GM10266 (cell line): ENCODE results near the gene THADA.

Source experiments
- DNase-seq: peaks from one replicate; pipeline ENCODE4 v3.0.0; 2012; ENCODE audit errors: extremely low spot score
- TF ChIP-seq, protein P1 (sequence below): IDR thresholded peaks from 2 replicates; pipeline ENCODE4 v1.5.1; 2012; ENCODE audit warnings: mild to moderate bottlenecking, low read depth; ENCODE audit not compliant: control insufficient read depth, insufficient read depth; ENCODE audit errors: missing control alignments

THADA gene

DNA sequence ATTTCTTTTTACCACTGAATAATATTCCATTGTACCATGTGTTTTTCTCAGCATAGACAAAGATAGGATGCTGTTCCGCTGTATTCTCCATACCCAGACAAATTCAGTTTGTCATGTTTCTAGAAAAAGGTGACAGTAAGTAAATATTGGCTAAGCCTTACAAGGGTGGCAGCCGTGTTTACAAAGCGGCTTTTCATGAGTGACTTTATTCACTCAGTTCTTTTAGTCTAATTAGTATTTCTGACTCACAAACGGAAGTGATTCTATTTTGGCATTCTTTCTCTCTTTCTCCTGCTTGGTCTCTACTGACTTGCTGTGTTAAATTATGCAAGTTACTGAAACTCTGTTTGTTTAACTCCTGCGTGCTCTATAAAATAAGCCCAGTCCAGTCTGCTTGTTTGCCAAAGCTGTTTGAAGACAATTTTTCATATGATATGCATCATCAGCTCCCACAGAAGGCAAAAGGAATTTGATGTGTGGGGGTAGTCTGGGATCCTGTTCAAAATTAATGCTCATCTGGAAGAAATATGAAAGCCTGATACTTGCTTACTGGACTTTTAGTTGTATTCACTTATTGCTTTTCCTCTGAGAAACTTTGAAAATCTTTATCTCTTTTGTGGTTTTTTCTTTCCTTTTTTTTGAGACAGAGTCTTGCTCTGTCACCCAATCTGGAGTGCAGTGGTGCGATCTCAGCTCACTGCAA, 38.9 kb upstream of the THADA start:
- no peak for DNase-seq
- TF ChIP-seq, protein P1, sequence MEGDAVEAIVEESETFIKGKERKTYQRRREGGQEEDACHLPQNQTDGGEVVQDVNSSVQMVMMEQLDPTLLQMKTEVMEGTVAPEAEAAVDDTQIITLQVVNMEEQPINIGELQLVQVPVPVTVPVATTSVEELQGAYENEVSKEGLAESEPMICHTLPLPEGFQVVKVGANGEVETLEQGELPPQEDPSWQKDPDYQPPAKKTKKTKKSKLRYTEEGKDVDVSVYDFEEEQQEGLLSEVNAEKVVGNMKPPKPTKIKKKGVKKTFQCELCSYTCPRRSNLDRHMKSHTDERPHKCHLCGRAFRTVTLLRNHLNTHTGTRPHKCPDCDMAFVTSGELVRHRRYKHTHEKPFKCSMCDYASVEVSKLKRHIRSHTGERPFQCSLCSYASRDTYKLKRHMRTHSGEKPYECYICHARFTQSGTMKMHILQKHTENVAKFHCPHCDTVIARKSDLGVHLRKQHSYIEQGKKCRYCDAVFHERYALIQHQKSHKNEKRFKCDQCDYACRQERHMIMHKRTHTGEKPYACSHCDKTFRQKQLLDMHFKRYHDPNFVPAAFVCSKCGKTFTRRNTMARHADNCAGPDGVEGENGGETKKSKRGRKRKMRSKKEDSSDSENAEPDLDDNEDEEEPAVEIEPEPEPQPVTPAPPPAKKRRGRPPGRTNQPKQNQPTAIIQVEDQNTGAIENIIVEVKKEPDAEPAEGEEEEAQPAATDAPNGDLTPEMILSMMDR: no peak

DNA sequence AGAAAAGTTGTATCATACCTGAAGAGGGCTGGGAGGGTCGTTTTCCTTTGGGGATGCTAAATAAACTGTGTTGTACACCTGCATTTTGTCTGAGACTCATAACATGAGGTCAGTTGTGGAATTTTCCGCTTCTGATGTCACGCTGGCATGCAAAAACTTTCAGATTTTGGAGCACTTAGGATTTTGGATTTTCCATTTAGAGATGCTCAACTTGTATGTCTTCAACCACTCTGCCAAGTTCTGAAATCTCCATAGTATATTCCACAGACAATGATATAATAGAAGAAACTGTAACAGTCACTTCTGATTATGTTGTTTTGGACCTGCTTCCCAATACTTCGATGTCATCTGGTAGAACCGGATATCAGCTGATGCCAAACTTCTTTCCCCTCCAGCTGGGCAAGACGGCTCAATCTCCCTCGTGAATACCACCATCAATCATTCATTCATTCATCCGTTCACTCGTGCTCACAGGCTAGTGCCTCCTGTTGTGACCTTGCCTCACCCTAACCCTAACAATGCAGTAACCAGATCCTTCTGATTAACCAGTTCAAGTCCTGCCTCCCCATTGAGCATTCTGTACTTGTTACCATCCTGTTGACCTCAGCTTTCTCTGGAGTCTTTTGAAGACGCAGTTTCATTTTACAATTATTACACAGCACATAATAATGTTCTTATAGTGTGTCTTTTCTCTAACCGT, 35.9 kb upstream of the THADA start:
- TF ChIP-seq, protein P1: no peak
- no peak for DNase-seq

DNA sequence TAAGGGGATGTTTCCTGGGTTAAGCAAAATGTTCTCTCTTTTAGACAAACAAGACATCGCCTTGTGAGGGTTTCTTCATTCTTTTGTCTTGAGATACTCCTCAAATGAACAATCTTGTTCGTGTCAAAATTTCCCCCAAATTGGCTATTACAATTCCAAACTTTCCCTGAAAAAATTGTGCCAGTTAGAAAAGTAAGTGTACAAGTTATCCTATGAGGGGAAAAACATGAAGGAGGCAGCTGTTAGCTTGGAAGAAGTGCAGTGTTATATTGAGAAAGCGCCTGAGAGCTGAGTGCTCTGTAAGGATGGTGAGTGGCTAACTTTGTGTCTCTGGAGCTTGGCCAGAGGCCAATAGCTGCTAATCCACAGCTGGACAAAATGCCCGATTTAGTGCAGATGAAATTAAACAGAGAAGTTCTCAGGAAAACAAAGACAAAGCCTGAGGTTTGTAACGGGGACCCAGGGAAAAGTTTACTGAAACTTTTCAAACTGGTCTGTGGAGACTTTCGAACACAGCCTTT, 27.2 kb upstream of the THADA start:
- DNase-seq: no peak
- TF ChIP-seq, protein P1: no peak

DNA sequence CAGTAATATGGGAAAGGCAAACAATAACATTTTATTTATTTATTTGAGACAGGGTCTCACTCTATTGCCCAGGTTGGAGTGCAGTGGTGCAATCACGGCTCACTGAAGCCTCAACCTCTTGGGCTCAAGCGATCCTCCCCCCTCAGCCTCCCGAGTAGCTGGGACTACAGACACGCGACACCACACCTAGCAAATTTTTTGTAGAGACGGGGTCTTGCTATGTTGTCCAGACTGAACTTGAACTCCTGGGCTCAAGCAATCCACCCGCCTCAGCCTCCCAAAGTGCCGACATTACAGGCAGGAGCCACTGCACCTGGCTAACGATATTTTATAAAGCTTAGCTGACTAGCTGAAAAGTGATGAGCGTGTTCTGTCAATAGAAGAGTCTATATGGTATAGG, 23.7 kb upstream of the THADA start:
- TF ChIP-seq, protein P1: no peak
- DNase-seq: no peak

DNA sequence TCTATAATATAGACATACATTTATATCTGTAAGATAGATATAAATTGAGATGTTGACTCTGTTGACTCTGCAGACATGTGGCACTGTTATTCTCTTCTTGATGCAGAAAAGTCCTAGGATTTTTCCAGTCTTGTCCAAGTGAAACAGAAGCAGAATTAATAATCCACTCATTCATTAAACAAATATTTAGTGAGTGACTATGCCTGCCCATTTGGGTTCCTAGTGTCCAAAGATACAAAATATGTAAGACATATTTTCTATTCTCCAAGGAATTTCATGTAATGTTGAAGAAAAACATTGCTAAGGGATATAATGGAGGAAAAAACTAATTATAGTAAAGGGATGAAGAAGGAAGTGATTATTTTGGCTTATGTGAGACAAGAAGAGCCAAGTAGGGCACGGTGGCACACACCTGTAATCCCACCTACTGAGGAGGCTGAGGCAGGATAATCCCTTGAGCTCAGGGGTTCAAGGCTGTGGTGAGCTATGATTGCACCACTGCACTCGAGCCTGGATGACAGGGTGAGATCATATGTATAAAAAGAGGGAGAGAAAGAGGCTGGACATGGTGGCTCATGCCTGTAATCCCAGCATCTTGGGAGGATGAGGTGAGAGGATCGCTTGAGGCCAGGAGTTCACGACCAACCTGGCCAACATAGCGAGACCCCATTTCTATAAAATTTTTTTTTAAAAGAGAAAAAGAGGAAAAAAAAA, 21.3 kb upstream of the THADA start:
- DNase-seq: no peak

DNA sequence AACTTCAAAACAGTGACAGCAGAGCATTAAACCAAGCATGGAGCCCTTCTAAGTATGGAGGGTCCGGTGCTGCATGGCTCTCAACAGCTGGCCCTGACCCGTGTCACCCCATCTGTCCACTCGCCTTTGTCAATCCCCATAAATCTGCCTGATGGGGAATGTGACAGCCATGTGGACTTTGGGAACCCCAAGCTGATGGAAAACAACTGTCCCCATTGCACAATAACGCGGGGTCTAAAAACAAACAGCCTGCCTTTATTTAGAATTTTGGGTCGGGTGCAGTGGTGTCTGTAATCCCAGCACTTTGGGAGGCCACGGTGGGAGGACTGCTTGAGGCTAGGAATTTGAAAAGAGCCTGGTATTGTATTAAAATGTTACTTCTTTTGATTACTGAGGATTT, 17.1 kb upstream of the THADA start:
- no peak for DNase-seq
- TF ChIP-seq, protein P1: no peak

More for the DNA sequence above, 21.3 kb upstream of the THADA start:
- TF ChIP-seq, protein P1: no peak
